Measurements from ENCODE around the gene BRINP2.

The BRINP2 gene

GRCh38 chr1:177171536-177172123, 872 bp downstream of the BRINP2 start:
- DNase-seq: no peak

- no peak for DNase-seq
Observed at GRCh38 chr1:177172272-177172671, 1.5 kb downstream of the BRINP2 start.

- DNase-seq: no peak
Observed at GRCh38 chr1:177172866-177173265, 2.1 kb downstream of the BRINP2 start.

GRCh38 chr1:177173976-177174375, 3.2 kb downstream of the BRINP2 start:
- DNase-seq: no peak

- DNase-seq: no peak
Observed at GRCh38 chr1:177174921-177175634, 4.3 kb downstream of the BRINP2 start.

GRCh38 chr1:177181280-177181630, 10.5 kb downstream of the BRINP2 start:
- no peak for DNase-seq

GRCh38 chr1:177181631-177182291, 11.0 kb downstream of the BRINP2 start:
- DNase-seq: no peak

GRCh38 chr1:177183836-177184235, 13.1 kb downstream of the BRINP2 start:
- no peak for DNase-seq

- no peak for DNase-seq
Observed at GRCh38 chr1:177185209-177185608, 14.5 kb downstream of the BRINP2 start.

- no peak for DNase-seq
Observed at GRCh38 chr1:177186639-177187038, 15.9 kb downstream of the BRINP2 start.

GRCh38 chr1:177190308-177190970, 19.7 kb downstream of the BRINP2 start:
- DNase-seq: no peak

- no peak for DNase-seq
Observed at GRCh38 chr1:177198243-177198642, 27.5 kb downstream of the BRINP2 start.

- DNase-seq: no peak
Observed at GRCh38 chr1:177200290-177200689, 29.5 kb downstream of the BRINP2 start.

- DNase-seq: no peak
Observed at GRCh38 chr1:177206831-177207355, 36.1 kb downstream of the BRINP2 start.

GRCh38 chr1:177208920-177209319, 38.2 kb downstream of the BRINP2 start:
- DNase-seq: no peak

- DNase-seq: no peak
Observed at GRCh38 chr1:177209357-177209756, 38.6 kb downstream of the BRINP2 start.

- no peak for DNase-seq
Observed at GRCh38 chr1:177210071-177210470, 39.3 kb downstream of the BRINP2 start.

GRCh38 chr1:177211231-177211630, 40.5 kb downstream of the BRINP2 start:
- no peak for DNase-seq

GRCh38 chr1:177216587-177217202, 45.9 kb downstream of the BRINP2 start:
- no peak for DNase-seq

- DNase-seq: no peak
Observed at GRCh38 chr1:177219554-177220458, 49.0 kb downstream of the BRINP2 start.

- DNase-seq: no peak
Observed at GRCh38 chr1:177223359-177223758, 52.6 kb downstream of the BRINP2 start.
